Stimulated activated naive B cell treated with anti-CD40 and anti-IgM and Interleukin-4, amounts not matched to agents 10 μg/mL and 1 μg/mL and 100 μg/mL, for 72 hours (primary cell): ENCODE measurements around the gene TECPR2.
"Not testable (repeated sequence)": the region's sequence is repeated elsewhere in the genome, so short reads cannot be mapped to it uniquely, and the experiment has no call there.

ENCODE experiments used
- ATAC-seq, 2 donors: fragments of 150-1000 bp; cut with Tn5 transposase; replicated peaks; 2 replicates each; pipeline ENCODE4 v1.10.0; 2021; ENCODE audit warnings: moderate library complexity in 1 of 2
- DNase-seq: peaks from one replicate; pipeline ENCODE4 v3.0.0; 2021
- H3K27ac Mint-ChIP-seq: one replicate; pipeline ENCODE4 v1.8.0; 2022; ENCODE audit warnings: mild to moderate bottlenecking, mixed read lengths
- H3K27me3 Mint-ChIP-seq, 2 donors: one replicate each; pipeline ENCODE4 v1.8.0; 2022; ENCODE audit warnings: mixed read lengths in 2 of 2
- H3K36me3 Mint-ChIP-seq, 2 donors: one replicate each; pipeline ENCODE4 v1.8.0; 2022; ENCODE audit warnings: mixed read lengths in 2 of 2, mild to moderate bottlenecking in 1 of 2
- H3K4me1 Mint-ChIP-seq, 2 donors: one replicate each; pipeline ENCODE4 v1.8.0; 2022; ENCODE audit warnings: mixed read lengths in 2 of 2, mild to moderate bottlenecking in 1 of 2
- H3K4me3 Mint-ChIP-seq, 2 donors: one replicate each; pipeline ENCODE4 v1.8.0; 2022; ENCODE audit warnings: mild to moderate bottlenecking in 2 of 2, mixed read lengths in 2 of 2, moderate library complexity in 1 of 2
- H3K9me3 Mint-ChIP-seq, 2 donors: one replicate each; pipeline ENCODE4 v1.8.0; 2022; ENCODE audit warnings: mixed read lengths in 2 of 2, mild to moderate bottlenecking in 1 of 2

Gene TECPR2

DNA sequence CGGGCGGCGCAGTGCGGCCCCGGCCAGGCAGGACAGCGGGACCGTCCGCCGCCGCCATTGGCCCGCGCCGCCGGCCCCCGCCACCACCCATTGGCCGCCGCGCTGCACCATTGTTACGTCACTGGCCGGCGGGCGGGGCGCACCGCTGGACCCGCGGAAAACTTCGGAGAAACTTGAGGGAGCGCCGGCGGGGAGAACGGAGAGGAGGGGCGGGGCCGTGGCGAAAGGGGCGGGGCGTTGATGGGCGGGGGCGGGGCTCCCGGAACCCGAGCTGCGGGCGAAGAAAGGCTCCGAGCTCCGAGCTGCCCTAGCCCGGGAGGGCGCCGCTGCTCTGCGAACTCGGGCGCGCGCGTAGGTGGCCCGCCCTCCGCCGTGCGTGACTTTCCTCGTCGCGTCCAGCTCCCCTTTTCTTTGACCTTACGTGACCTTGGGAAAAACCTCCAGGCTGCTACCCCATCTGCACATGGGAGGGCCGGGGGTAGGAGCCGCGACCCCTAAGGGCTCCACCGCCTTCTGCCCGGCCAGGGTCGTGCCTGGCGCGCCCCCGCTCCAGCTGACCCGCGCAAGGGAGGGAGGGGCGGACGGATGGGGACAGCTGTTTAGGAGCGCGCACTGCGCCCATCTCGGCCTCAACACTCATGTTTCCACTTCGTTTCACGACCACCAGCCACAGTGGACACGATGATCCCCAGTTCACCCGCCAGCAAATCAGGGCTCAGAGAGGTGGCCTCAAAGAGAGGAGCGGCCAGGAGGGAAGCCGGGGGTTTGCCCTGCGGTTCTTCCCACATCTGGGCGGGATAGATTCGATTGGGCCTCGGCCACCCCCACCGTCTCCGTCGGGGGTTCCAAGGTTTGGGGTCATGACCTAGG, 147.2 kb downstream of the TECPR2 start, which contains the start of gene ANKRD9:
ANKRD9 (minus strand) TSS at position 31 of the 870 bp plus-strand sequence. CDS start 1,887 bp downstream, outside the sequence.
- ATAC-seq, result peak; percentile 86 to 88
- peak; percentile 84 for DNase-seq
- peaks cover 5 to 8% of the 10 kb centered on the region in 2 donors for H3K36me3 Mint-ChIP-seq
- H3K27ac Mint-ChIP-seq, result peak within 1 kb of the TSS; percentile 47
- peak within 1 kb of the TSS; percentile 84 to 86 for H3K4me3 Mint-ChIP-seq
- H3K4me1 Mint-ChIP-seq, result peaks cover 15 to 17% of the 10 kb centered on the region in 2 donors
- H3K9me3 Mint-ChIP-seq, result no peaks in the 10 kb centered on the region
- peaks cover 18 to 20% of the 10 kb centered on the region in 2 donors for H3K27me3 Mint-ChIP-seq

DNA sequence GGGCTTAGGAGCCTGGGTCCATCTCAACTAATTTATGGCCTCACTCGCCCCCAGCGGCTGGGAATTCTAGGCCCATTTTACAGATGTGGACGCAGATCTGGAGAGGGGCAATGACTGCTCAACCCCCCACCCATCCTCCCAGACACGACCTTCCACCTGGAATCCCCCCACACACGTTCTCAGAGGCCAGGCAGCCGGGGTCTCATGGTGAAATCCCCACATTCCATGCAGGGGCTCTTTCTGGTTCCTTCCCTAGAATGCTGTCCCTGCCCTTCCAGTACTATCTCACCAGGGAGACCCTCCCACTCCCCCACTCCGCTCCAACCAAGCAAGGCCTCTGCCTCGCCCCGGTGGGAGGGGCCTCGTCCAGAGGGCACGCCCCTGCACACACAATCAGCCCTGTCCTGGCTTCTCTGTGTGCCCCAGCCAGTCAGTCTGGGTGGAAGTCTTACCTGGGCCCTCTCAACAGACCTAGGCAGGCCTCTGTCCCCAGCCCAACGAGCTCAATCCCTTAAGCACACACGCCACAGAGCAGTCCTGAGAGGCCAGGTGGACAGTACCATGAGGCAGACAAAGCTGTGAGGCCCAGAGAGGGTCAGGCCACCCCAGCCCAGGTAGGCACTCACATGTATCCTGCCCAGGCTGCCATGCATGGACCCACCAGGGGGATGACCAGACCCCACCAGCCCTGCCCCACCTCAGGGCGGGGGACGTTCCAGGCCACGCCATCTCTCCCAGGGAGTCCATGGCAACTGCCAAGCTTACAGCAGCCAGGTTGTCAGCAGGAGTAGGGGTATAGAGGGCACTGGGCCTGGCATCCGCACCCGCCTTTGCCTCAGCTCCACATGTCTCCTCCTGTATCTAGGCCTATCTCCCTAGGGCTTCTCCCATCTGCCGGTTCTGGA, 148.1 kb downstream of the TECPR2 start:
- Mint-ChIP-seq H3K27me3 (peaks cover 18 to 20% of the 10 kb centered on the region in 2 donors), H3K27ac (peak overlapping the region; percentile 66), H3K9me3 (no peaks in the 10 kb centered on the region), H3K4me3 (peak overlapping the region; percentile 84 to 86), H3K4me1 (peaks cover 15 to 17% of the 10 kb centered on the region in 2 donors), H3K36me3 (peaks cover 5 to 8% of the 10 kb centered on the region in 2 donors)
- ATAC-seq (no peak), DNase-seq (no peak)

DNA sequence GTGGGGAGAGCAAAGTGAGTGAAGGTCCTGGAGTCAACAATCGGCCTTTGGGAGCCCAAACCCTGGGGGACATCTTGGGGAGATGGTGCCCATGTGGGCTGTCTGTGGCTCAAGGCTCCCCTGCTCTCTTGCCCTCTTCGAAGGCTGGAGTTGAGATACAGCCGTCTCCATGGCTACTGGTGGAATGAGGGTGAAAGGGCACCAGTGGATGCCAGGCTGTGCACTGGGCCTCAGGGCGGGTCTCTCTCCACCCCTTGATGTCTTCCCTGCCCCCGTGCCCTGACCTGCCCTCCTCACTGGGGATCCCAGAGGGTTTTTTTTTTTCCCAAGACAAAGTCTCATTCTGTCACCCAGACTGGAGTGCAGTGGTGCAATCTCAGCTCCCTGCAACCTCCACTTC, 148.8 kb downstream of the TECPR2 start:
- Mint-ChIP-seq H3K4me1 (peaks cover 19 to 21% of the 10 kb centered on the region in 2 donors), H3K36me3 (peaks cover 5 to 8% of the 10 kb centered on the region in 2 donors), H3K27me3 (peaks cover 21 to 25% of the 10 kb centered on the region in 2 donors), H3K4me3 (no peak overlapping the region), H3K9me3 (no peaks in the 10 kb centered on the region), H3K27ac (no peak overlapping the region)
- DNase-seq (no peak), ATAC-seq (no peak)

DNA sequence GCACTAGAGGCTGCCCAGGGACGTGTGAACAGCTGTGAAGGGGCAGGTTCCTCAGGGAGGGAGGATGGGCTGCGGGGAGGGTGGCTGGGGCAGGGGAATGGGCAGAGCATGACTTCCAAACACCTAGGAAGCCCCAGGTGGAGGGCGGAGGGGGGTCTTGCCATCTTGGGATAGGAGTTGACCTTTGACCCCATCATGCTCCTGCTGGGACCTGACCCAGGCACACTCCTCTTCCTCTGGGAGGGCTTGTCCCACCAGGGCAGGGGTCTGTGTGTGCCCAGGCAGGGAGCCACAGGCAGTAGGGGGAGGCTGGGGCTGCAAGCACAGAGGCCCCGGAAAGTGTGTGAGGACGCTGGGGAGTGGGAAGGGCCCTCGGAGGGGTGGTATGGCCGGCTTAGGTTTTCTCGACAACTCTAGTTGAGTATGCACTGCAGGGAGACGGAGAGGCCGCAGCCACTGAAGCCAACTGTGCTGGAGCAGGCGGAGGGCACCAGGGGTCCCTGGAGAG, 150.1 kb downstream of the TECPR2 start:
- Mint-ChIP-seq H3K36me3 (peaks cover 4 to 5% of the 10 kb centered on the region in 2 donors), H3K27me3 (peaks cover 26 to 32% of the 10 kb centered on the region in 2 donors), H3K4me1 (peaks cover 21 to 28% of the 10 kb centered on the region in 2 donors), H3K9me3 (no peaks in the 10 kb centered on the region), H3K27ac (peak overlapping the region; percentile 56), H3K4me3 (no peak overlapping the region)
- ATAC-seq (no peak), DNase-seq (no peak)

GRCh38 chr14:102513899-102514772, 151.4 kb downstream of the TECPR2 start:
- no peak overlapping the region for H3K27ac Mint-ChIP-seq
- no peaks in the 10 kb centered on the region for H3K9me3 Mint-ChIP-seq
- no peak for DNase-seq
- no peak for ATAC-seq
- H3K36me3 Mint-ChIP-seq, result no peaks in the 10 kb centered on the region
- no peak overlapping the region for H3K4me3 Mint-ChIP-seq
- H3K27me3 Mint-ChIP-seq, result peaks cover 33 to 39% of the 10 kb centered on the region in 2 donors
- H3K4me1 Mint-ChIP-seq, result peaks cover 18 to 22% of the 10 kb centered on the region in 2 donors

- ATAC-seq, result no peak
- DNase-seq, result no peak
- H3K4me3 Mint-ChIP-seq, result no peak overlapping the region
- H3K27me3 Mint-ChIP-seq, result peaks cover 33 to 39% of the 10 kb centered on the region in 2 donors
- H3K4me1 Mint-ChIP-seq, result peaks cover 17 to 20% of the 10 kb centered on the region in 2 donors
- no peaks in the 10 kb centered on the region for H3K9me3 Mint-ChIP-seq
- no peak overlapping the region for H3K27ac Mint-ChIP-seq
- no peaks in the 10 kb centered on the region for H3K36me3 Mint-ChIP-seq
Measured at GRCh38 chr14:102514987-102515733, 152.4 kb downstream of the TECPR2 start.

- peak overlapping the region; percentile 82 to 87 for H3K4me3 Mint-ChIP-seq
- no peaks in the 10 kb centered on the region for H3K9me3 Mint-ChIP-seq
- peak; percentile 85 to 86 for ATAC-seq
- H3K36me3 Mint-ChIP-seq, result no peaks in the 10 kb centered on the region
- H3K4me1 Mint-ChIP-seq, result peaks cover 7 to 11% of the 10 kb centered on the region in 2 donors
- peak overlapping the region; percentile 86 for H3K27ac Mint-ChIP-seq
- peak; percentile 45 for DNase-seq
- H3K27me3 Mint-ChIP-seq, result peaks cover 33 to 39% of the 10 kb centered on the region in 2 donors
Measured at GRCh38 chr14:102516531-102517391, 154.0 kb downstream of the TECPR2 start.

DNA sequence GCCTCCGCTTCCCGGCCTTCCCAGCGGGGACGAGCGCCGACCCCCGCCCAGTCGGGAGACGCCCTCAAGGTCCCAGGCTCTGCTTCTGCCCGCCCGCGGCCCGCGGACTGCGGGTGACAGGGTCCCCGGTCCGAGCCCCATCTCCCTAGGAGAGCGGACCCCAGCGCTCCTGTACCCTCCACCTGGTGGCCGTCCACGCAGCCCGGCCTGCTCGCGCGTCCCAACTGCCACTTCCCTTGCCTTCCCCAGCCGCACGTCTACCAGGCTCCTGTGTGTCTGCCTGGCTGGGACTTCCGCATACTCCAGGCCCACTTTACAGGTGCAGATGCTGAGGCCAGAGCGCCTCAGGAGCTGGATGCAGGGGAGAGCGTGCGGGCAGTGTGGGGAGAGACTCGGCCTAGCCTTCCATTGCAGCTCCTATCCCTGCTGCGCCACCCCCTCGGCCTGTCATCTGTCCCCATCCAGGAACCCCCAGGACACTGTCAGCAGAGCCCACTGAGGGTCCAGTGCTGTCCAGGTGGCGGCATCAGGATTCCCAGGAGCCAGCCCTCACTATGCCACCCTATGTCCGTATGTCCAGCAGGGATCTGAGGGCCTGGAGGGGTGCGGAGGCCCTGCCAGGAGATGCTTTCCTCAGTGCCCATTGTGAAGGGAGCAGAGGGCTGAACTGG, 154.8 kb downstream of the TECPR2 start:
- Mint-ChIP-seq H3K4me3 (peak overlapping the region; percentile 84 to 87), H3K4me1 (peaks cover 6 to 11% of the 10 kb centered on the region in 2 donors), H3K27me3 (peaks cover 33 to 39% of the 10 kb centered on the region in 2 donors), H3K27ac (peak overlapping the region; percentile 96), H3K9me3 (no peaks in the 10 kb centered on the region), H3K36me3 (no peaks in the 10 kb centered on the region)
- no peak for DNase-seq
- ATAC-seq, result peak; percentile 22 to 27

- ATAC-seq (no peak), DNase-seq (no peak)
- Mint-ChIP-seq H3K9me3 (no peaks in the 10 kb centered on the region), H3K27me3 (peaks cover 29 to 36% of the 10 kb centered on the region in 2 donors), H3K27ac (no peak overlapping the region), H3K4me1 (peaks cover 9 to 16% of the 10 kb centered on the region in 2 donors), H3K36me3 (no peaks in the 10 kb centered on the region), H3K4me3 (peak overlapping the region; percentile 84 to 87)
Measured at GRCh38 chr14:102518063-102518648, 155.4 kb downstream of the TECPR2 start.

GRCh38 chr14:102519709-102520108, 157.0 kb downstream of the TECPR2 start:
- Mint-ChIP-seq H3K4me1 (peaks cover 14 to 29% of the 10 kb centered on the region in 2 donors), H3K27me3 (peaks cover 18 to 22% of the 10 kb centered on the region in 2 donors)
- H3K4me3 Mint-ChIP-seq, H3K27ac Mint-ChIP-seq, DNase-seq, H3K9me3 Mint-ChIP-seq, ATAC-seq, H3K36me3 Mint-ChIP-seq: not testable (repeated sequence)

DNA sequence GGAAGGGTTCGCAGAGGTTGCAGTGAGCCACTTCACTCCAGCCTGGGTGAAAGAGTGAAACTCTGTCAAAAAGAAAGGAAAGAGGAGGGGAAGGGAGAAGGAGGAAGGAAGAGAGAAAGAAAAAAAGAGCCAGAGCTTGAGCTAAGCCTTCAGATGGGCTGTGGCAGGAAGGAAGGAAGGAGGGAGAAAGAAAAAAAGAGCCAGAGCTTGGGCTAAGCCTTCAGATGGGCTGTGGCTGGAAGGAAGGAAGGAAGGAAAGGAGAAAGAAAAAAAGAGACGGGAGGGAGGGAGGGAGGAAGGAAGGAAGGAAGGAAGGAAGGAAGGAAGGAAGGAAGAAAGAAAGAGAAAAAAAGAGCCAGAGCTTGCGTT, 160.4 kb downstream of the TECPR2 start:
- no peaks in the 10 kb centered on the region for H3K9me3 Mint-ChIP-seq
- H3K27ac Mint-ChIP-seq, result peak overlapping the region; percentile 57
- DNase-seq (no peak), ATAC-seq (no peak)
- peaks cover 20 to 32% of the 10 kb centered on the region in 2 donors for H3K4me1 Mint-ChIP-seq
- peak overlapping the region; percentile 66 to 91 for H3K4me3 Mint-ChIP-seq
- no peaks in the 10 kb centered on the region for H3K36me3 Mint-ChIP-seq
- H3K27me3 Mint-ChIP-seq, result peaks cover 3 to 4% of the 10 kb centered on the region in 2 donors
